Globus pallidus (tissue), 1 donor: ENCODE data around the gene GNAI1.
A peak's percentile ranks its signal among the peaks of the same experiment; 100 is the strongest.

Experiments used
- DNase-seq: peaks from one replicate; pipeline ENCODE4 v3.0.0-alpha.2; 2015; ENCODE audit warnings: low spot score

Gene GNAI1

DNA sequence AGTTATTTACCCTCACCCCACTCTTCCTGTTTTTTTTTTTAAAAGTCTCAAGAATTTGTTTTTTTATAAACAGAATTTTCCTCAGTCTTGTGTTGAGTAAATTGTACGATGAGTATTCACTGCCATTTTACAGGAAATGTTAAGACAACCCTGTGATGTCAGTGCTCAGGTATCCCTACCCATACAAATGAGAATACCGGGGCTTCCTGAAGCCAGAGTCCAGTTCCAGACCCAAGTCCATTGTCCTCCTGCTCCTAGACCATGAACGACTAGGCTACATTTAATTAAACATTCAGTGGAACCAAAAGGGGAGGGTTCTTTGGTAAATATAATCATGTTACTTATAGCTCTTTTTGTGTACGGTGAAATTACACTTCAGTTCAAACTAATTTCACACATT, 79.2 kb downstream of the GNAI1 start:
- no peak for DNase-seq

DNA sequence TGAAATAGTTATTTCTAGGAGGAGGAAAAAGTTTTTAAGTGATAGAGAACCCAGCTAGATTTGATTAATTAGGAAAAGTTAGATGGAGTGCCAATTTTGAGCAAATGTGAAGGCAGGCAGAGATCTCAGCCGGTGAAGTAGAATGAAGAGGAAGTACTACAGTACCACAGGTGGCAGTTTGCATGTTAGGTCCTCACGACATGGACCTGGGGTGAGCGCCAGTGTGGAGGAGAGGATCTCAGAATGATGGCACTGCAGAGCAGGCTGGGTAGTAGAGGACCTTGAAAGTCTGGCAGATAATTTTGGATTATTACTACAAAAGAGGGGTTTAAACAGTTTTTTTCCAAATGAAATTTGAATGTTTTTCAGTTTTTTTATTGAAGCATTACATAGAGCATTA, 81.1 kb downstream of the GNAI1 start:
- no peak for DNase-seq

DNA sequence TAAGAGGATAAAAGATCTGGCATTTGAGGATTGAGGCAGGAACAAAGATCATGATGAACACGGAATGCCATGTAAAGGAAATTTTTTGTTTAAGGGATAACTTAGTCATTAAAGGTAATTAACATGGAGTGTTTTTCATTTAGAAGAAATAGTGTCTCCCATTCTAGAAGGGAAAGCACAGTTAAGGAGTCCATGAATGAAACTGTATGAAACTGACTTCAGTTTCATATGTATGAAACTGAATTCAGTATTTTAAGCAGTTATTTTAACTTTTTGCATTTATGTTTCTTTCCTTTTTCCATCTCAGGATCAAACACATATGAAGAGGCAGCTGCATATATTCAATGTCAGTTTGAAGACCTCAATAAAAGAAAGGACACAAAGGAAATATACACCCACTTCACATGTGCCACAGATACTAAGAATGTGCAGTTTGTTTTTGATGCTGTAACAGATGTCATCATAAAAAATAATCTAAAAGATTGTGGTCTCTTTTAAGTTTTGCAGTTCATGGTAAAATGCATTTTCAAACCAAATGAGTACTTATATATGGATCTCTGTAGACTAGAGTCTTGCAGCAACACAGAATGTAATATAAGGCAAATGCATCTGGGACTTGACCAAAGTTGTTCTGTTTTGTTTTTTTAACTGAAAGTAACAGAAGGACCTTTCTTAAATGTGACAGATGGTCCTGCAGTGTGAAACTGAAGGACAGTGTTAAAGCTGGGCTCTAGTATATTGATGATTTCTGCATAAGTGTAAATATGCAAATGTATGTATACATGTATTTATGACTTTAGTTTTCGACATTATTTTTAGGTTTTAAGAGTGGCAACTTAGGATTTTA, 82.6 kb downstream of the GNAI1 start:
- DNase-seq, result no peak

DNA sequence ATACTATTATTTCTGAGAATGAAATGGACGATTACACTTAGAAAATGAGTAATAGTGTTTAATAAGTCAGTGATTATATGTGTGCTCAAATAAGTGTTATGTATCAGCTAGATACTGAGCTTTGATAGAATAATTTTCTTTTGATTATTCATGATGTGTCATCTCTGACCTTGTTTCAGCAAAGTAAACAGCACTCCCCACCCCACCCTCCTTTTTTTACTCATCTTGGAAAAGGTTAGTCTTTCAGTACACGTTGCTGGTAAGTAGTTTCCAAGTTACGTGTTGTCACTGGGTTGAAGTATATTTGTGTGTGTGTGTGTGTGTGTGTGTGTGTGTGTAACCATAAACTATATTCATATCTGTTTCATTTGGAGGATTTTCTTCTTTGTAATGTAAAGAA, 84.1 kb downstream of the GNAI1 start:
- no peak for DNase-seq

DNA sequence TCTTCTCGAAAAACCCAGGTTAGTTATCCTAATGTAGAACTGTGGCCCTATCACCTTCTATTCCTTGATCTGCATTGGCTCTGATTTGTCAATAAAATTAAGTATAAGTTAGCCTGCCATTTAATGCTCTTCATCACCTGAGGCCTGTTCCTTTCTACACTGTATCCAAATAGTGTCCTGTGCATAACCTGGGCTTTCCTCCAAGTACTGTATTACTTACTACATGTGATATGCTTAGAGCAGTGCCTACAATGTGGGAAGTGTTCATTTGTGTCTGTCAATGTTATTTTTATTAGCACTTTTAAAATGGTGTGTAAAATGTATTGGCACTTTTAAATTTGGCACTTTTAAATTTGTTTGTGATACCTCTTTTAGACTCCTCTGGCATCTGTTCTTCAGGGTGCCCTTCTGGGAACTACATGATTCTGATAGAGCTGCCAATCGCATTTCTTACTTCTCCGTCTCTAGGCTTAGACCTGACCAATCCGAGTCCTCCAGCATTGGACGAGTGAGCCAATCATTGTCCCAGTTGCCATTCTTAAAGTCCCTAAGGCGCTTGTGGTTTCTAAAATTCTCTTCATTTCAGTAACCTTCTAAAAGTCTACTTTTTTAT, 85.5 kb downstream of the GNAI1 start:
- no peak for DNase-seq

DNA sequence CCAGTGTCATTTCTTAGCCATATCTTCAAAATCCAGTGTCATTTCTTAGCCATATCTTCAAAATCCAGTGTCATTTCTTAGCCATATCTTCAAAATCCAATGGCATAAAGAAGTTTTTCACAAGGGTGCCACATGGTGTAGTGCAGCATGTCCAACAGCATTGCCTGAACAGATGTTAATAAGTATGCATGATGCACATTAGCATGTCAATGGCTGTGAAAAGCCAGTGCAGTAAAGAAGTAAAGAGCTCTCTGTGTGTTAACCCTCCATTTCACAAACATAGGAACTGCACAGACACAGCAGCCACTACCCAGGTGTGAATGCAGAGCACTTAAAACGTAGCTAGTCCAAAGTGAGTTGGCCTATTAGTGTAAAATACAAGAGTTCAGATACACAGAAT, 89.8 kb downstream of the GNAI1 start:
- DNase-seq, result peak; percentile 53

DNA sequence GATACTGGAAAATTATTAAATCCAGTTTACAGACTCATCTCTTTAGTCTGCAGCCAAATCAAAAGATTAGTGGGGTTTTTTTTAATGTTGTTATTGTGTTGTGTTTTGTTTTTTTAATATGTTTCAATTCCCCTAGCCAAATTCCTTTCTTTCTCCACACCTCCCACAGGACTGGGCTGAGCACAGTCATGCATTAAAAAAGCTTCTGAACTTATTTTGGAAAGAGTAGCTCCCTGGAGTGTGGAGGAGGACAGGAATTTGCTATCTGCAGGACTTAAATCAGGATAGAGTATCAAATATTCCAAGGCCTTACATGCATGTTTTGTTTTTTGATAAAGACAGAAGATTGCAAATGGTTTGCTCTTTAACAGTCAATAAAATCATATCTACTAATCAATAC, 90.7 kb downstream of the GNAI1 start:
- no peak for DNase-seq

DNA sequence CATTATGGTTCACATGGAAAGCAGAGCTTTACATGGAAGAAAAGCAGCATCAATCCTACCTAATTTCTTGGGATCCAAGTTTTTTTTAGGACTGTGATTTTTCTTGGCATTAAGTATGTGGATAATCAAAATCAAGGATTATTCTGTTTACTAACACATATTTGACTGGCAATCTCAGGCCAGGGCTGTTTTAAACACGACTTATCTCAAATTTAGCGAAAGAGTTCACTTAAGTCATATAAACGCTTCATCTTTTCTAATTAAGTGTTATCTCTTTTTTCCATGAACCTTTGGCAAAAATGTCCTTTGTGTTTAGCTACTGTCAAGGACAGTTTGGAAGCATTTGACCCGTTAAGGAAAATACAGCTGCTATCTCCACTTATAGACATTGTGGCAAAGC, 92.0 kb downstream of the GNAI1 start:
- no peak for DNase-seq

DNA sequence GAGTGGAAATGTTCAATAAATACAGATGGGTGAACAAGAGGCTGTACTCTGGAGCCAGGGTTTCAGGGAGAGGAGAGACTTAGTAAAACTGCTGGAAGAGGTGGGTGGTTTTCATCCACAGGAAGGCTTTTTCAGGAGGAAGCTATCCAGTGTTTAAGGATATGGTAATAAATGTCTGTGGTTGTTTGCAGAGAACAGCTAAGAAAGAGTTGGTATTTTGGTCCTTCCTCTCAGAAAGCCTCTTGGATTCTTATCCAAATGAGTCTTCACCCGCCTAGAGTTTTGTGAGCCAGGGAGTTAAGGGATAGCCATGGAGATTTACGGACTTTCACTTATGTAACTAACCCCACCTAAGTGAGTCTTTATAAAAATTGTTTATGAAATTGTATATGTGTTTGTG, 95.7 kb downstream of the GNAI1 start:
- DNase-seq, result no peak

DNA sequence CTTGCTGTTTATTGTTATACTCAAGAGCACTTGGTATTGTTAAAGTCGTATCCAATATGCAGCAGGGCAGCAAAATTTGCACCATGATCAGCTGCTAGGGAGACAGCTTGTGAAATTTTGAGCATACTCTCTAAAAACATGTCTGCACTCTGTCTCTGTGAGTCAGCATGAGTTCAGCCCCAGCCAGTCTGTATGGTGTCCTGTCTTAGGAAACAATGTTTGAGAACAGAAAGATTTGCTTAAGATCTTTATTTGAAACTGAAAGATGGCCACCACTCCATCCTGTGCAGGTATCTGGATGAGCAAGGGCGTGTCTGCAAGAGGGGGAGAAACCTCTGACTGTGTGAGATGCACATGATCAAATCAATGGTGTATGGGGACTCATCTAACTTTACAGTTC, 97.1 kb downstream of the GNAI1 start:
- DNase-seq, result no peak

DNA sequence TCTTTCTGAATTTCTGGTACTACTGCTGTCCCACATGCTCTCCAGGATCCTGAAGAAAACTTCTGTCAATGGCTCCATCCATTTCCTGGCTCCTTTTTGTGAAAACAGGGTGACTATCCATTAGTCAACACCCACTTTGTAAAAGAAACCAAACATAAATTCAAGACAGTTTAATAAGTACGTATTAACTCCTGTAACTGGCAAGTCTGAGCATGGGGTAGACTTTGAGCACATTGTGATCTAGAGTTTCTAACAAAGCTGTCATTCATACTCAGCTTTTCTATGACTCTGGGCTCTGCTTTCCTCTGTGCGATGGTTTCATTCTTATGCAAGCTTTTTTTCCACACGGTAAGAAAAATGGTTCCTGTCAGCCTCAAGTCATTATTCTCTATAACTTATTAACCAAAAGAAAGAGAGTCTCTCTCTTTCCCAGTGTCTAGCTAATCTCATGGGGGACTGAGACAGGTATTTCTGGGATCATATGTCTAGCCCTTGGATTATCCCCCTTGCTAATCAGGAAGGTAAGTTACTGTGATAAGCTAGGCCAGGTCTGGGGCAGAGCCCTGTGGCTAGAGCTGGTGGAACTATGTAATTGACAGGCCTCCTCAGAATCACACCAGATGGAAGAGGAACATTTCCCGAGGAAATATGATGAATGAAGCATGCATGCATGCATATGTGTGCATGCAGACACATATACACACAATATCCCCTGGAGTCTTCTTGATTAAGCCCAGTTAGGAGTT, 98.5 kb downstream of the GNAI1 start:
- no peak for DNase-seq

DNA sequence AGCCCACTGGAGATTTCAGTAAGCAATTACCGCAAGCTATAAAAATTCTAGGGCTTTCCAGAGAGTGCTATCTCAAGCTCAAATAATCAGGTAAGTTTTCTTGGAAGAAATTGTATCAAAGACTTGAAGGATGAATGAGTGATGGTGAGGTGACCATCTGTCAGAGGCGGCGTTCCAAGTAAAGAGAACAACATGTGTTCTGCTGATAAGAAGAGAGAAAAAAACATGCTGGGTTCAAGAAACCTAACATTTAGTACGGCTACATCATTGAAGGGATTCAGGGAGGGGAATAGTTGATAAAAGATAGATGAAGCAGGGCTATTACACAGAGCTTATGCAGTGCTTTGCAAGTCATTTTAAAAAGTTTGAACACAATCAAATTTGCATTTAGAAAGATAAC, 100.7 kb downstream of the GNAI1 start:
- DNase-seq, result no peak

DNA sequence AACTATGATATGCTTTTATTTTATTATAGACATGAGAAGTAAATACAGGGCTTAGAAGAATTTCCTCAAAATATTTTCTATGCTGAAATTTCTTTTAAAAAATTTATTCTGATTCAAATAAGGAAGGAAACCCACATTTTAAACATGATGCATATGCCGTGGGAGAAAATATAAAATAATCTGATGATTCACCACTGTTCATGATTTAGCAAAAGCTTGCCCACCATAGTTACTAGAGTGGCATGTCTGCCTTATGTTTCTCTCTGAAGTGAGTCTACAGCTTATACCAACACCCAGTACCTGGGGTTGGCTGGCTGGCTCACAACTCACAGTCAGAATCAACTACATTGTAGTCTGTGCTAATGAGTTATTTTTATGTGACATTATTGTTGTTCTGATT, 102.0 kb downstream of the GNAI1 start:
- no peak for DNase-seq

DNA sequence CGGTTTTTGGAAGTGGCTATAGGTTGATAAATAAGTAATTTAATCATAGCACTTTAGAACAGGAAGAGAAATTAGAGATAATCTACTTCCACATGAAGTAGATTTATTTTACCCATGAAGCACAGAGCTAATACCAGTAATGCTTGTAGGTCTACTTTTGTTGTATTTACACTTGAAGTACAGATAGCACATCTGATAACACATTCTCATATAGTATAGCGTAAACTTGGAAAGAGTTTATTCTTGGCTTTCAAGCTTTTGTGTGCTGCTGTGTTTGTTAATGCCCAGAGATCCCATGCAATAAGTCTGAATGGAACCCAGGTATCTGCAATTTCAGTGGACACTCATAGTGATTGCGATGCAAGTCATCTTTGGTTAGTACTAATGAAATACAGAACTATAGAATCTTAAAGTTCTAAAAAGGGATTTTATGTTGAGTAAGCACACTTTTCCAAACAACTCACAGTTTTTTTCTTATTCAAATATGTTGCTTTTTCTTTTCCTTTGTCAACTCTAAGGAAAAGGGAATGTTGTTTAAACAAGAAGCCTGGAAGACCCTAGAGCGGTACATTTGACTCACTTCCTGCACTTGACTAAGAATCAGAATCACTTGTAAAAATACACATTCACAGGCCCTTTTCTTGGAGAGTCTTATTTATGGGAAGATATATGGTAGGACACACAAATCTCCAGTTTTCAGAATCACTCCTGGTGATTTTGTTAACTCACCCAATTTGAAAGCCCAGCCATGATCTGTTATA, 105.8 kb downstream of the GNAI1 start:
- no peak for DNase-seq

DNA sequence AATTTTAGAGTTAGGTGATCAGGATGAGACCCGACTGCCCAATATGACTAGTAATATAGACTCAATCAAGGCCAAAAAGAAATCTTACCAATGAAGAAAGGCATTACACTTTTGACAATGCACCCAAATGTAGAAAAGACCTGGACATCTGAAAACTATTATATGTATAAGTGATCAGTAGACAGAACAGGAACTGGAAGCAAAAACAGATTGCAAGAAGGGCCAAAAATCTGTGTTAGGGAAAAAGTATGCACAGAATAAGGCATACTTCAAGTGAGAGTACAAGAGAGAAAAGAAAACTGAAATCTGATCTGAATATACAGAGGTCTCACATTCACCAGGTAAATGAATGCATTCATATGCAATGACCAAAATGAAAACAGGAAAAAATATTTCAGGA, 107.0 kb downstream of the GNAI1 start:
- DNase-seq, result no peak

DNA sequence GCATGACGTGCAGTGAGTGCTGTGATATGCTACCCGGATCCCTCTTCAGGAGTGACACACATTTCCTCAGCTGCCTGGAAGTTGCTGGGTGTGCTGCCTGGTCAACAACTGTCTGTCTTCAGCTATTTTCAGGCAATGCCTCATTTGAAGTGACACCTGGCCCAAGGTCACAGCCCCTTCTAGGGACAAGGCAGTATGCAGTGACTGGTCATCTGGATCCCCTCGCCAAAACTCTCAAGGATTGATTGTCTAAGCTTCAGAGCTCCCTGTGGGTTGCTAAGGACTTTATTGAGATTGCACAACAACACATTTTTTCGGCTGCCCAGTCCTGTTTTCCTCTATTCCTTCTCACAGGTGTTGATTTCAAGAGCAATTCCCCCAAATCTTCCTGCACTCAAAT, 108.8 kb downstream of the GNAI1 start:
- DNase-seq, result no peak

DNA sequence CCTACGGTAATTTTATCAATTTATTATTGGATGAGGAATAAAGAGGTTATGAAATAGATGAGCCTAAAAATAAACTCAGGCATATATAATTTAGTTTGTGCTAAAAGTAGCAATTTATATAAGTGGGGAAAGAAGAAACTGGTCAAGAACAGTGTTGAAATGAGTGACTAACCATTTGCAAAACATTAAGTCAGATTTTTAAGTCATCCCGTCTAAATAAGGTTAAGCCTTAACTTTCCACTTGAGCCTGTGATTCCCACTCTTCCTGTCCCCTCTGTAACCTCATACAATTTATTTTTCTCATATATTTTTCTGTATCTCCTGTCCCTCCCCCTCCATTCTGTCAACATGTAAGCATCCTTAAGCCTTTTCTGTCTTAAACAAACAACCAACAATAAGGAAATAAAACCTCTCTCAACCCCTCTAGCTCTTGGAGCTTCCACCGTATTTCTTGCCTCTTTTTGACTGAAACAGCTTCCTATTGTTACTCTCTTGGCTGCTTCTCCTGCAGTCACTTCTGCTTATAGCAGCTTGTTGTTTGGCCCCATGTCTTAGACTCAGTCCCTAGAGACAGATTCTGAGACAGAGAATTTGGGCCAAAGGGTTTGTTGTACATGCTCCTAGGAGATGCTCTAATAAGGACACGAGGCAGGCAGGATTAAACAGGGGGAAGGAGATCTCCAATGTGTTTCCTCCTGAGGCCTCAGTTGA, 109.7 kb downstream of the GNAI1 start:
- DNase-seq, result peak; percentile 54

DNA sequence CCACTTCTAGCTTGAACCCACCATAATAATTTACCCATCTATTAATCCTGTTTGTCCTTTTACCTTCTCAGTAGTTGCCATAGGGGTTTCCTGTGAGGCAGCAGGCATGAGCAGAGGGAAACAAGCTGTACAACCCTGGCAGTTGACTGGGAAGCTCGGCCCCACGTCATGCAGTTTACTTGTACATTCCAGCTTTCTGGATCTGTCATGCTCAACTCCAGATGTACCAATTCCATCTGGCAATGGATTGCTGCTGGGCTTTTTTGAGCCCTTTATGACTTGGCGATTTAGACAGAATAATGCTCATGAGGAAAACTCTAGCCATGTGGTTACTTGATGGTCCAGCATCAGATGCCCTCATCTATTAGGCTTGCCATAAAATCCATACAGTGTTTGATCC, 112.5 kb downstream of the GNAI1 start:
- DNase-seq, result no peak

DNA sequence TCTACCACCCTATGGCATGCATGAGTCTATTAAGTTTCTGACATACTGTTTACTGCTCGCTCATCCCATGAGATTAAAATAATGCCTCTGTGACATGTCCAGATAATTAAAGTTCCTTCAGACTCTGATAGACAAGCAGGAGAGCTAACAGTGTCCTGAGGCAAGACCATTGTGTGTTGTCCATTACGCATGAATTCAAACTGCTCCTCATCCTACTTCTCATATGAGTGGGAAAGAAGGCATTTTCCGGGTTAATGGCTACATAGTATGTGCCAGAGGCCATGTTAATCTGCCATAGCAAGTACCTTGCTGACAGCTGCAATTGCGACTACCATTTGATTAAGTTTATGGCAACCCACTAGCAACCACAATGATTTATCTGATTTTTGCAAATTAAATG, 113.3 kb downstream of the GNAI1 start:
- DNase-seq, result no peak

DNA sequence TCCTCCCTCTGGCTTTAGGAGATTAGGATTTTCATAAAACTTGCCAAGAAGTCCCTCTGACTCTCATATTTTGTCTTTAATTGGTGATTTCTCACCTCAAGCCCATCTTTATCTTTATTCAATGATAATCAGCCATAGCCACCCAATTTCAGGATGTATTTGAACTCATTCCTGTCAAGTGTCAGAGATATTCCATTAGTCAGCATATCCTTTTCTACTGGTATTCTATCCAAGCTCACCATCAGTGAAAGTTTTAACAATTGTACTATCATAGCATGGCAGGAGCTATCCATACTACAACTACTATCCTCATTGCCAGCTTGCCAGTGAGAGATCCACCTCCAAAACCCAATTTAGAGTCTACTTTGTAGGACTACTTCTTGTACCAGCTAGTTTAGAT, 114.6 kb downstream of the GNAI1 start:
- DNase-seq, result no peak

DNA sequence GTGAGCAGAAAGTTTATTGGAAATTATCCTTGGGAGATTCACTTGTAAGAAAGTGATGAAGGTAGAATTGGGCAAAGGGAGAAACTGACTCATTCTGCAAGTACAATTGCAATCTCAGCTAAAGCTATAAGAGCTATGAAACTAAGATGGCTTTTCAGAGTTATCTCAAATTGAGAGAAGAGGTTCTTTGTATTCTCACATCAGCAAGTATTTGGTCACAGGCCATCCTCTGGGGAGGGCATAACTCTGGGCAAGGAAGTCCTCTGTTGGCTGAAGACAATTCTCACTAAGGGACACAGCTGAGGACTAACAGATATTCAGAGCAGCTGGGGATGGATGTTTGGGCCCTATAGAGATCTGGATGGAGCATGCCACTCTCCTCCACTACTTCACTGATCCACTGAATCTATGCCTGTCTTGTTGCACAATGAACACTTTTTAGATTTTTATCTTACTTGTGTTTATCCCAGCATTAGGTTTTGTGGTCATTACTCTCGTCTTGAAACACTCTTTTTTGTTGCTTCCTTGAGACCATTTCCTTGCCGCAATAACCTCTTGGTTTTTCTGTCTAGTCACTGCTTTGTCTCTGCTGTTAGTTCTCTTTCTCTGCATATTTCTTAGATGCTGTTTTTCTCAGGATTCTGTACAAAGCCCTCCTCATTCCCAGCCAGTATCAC, 115.1 kb downstream of the GNAI1 start:
- peak; percentile 54 for DNase-seq
